ENCODE data around the gene TNRC18. TPM values are rescaled to one million over a fixed set of nuclear protein-coding genes. Genes with fewer than 3 reads are reported as not detected.

Gene TNRC18
- total and polyA plus RNA-seq, 9 of the 15 experiments (the other 6 are each of a cell fraction or from before 2014, with no cell fraction given), result 0.03 to 43.2 (median 18.0) TPM

GRCh38 chr7:5452470-5452899 is 28.9 kb upstream of the TNRC18 start (continued):
- TF ChIP-seq RNF219 (CRISPR knock-in tag; IDR thresholded peaks at IDR 0.05) (no peak), MGA (IDR thresholded peaks at IDR 0.05) (0 out of 2 replicates have a peak, but pooled peaks have one; percentile 5), BHLHE40 (IDR thresholded peaks at IDR 0.05; ENCODE audit: low read length) (no peak), TOE1 (IDR thresholded peaks at IDR 0.05; ENCODE audit: borderline replicate concordance) (peak; percentile 36; the same call in 1 of the 2 replicates), TOE1 (CRISPR knock-in tag; IDR thresholded peaks at IDR 0.05; ENCODE audit: borderline replicate concordance, low read depth) (no peak), ZNF707 (CRISPR knock-in tag; conservative IDR thresholded peaks at IDR 0.05) (no peak), CBFA2T3 (IDR thresholded peaks at IDR 0.05) (peak; percentile 95), RAD21 (CRISPR knock-in tag; conservative IDR thresholded peaks at IDR 0.05 in 1 of 2, IDR thresholded peaks at IDR 0.05 in 1 of 2) (peak in 1 of 2 experiments; percentile 20; a peak in 1 of 4 replicates), TSC22D4 (tag; IDR thresholded peaks at IDR 0.05) (no peak), ZNF311 (CRISPR knock-in tag; IDR thresholded peaks at IDR 0.05) (no peak), ZNF212 (CRISPR knock-in tag; IDR thresholded peaks at IDR 0.05) (no peak), SMARCA4 (IDR thresholded peaks at IDR 0.05) (peak; percentile 91), NCOA4 (IDR thresholded peaks at IDR 0.05; ENCODE audit: partially characterized antibody) (no peak), ZNF41 (CRISPR knock-in tag; conservative IDR thresholded peaks at IDR 0.05) (no peak), PTRF (tag; IDR thresholded peaks at IDR 0.05) (no peak), NR4A1 (CRISPR knock-in tag; IDR thresholded peaks at IDR 0.05) (no peak), NR4A1 (tag; IDR thresholded peaks at IDR 0.05) (no peak)
